ENCODE results near the gene BPIFB6. TPM values are rescaled to one million over a fixed set of nuclear protein-coding genes. Genes with fewer than 3 reads are reported as not detected.

Gene BPIFB6
- total and polyA plus RNA-seq, 10 of the 15 experiments (the other 5 are each of a cell fraction or from before 2014, with no cell fraction given): not detected

DNA sequence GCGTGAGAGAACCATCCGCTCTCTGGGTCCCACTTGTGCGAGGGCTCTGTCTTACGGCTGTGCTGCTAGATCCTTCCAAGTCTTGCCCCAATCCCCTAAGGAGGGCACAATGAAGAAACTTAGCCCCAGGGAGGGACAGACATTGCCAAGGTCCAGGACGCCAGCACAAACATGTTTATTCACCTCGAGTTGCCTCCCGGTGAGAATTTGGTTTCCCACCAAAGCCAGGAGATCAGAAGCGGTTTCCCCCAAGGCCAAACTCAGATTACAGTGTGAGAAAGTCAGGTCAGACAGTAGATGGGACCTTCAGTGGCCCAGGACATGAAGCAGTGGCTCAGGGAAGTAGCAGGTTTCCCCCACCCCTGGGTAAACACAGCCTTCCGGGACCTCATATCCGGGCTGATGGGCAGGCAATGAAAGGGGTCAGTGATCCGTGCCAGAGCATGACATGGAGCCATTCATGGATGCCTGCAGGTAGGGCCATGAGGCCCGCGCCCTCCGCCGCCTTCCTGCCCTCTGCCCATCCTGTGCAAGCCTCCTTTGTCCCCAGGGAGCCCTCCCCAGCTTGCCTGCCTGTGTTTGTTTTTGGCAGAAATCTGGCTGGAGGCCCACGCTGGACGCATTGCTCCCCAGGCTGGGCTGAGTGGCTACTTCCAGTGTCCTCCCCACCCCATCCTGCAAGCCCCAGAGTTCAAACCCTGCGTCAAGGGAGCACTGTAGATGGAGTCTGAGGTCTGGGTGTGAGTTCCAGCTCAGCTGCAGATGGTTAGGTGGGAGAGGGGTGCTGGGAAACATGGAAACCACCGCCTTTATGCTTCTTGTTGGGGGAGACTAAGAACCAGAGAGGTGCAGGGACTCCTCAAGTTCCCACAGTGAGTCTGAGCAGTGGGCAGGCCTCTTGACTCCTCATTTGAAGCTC is 22.0 kb upstream of the BPIFB6 start:
- RAD21 ChIA-PET (ENCODE audit: unreplicated experiment): no interaction called here
- no peaks in the 10 kb centered on the region for H3K79me2 ChIP-seq (ENCODE audit: control insufficient read depth, insufficient read depth, low read length)
- POLR2A ChIA-PET: no interaction called here
- intact Hi-C loops (cut with micrococcal nuclease; ENCODE audit: unreplicated experiment): no loop called here
- H3K9me3 ChIP-seq (replicated peaks; ENCODE audit: control insufficient read depth, insufficient read depth, low read length): no peaks in the 10 kb centered on the region; the same call in 2 of the 3 replicates
- no peaks in the 10 kb centered on the region; a peak in 2 of 4 replicates for H3K27me3 ChIP-seq (replicated peaks in 1 of 2; ENCODE audit: control insufficient read depth in 2 of 2, insufficient read depth in 2 of 2, low read length in 1 of 2)
- no peak for FAIRE-seq
- no peak overlapping the region; the same call in 1 of the 2 replicates for H2AFZ ChIP-seq (ENCODE audit: control insufficient read depth, low read depth, low read length)
- no peaks in the 10 kb centered on the region for H3K36me3 ChIP-seq (ENCODE audit: control insufficient read depth in 2 of 2, insufficient read depth in 2 of 2, low read length in 1 of 2)
- SMC1A ChIA-PET (ENCODE audit: uncharacterized antibody, unreplicated experiment): no interaction called here
- CTCF ChIA-PET: no interaction called here
- no peaks in the 10 kb centered on the region for H3K4me1 ChIP-seq (ENCODE audit: control insufficient read depth, insufficient read depth, low read length)
- H4K20me1 ChIP-seq (ENCODE audit: control insufficient read depth, insufficient read depth): no peaks in the 10 kb centered on the region
- WGBS (ENCODE audit: insufficient coverage, insufficient replicate concordance, low lambda C conversion rate, missing lambda C conversion rate): 27% methylated on average over 19 of the region's 19 CpGs
- no peak overlapping the region for H3K4me2 ChIP-seq (ENCODE audit: control insufficient read depth, insufficient read depth)
- peak; percentile 44 for ATAC-seq
- no peak overlapping the region for H3K4me3 ChIP-seq
- H3K27ac ChIP-seq (ENCODE audit: control insufficient read depth, insufficient read depth): no peak overlapping the region
- no peak for DNase-seq (ENCODE audit: low read depth, low spot score)
- in situ Hi-C loops (cut with MboI): no loop called here
- H3K9ac ChIP-seq (ENCODE audit: control insufficient read depth, insufficient read depth, low read length): no peak overlapping the region
- no TSS peak for BruUV-seq (replicated peaks)
- TF ChIP-seq JUNB (IDR thresholded peaks at IDR 0.05): no peak
- no peak for TF ChIP-seq STAT1 (conservative IDR thresholded peaks at IDR 0.05)
- TF ChIP-seq, protein P1, sequence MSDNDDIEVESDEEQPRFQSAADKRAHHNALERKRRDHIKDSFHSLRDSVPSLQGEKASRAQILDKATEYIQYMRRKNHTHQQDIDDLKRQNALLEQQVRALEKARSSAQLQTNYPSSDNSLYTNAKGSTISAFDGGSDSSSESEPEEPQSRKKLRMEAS (IDR thresholded peaks at IDR 0.05; ENCODE audit: low read depth, low read length): no peak
- TF ChIP-seq TBL1XR1 (IDR thresholded peaks at IDR 0.05; ENCODE audit: low read depth, low read length): no peak
- TF ChIP-seq, protein P2, sequence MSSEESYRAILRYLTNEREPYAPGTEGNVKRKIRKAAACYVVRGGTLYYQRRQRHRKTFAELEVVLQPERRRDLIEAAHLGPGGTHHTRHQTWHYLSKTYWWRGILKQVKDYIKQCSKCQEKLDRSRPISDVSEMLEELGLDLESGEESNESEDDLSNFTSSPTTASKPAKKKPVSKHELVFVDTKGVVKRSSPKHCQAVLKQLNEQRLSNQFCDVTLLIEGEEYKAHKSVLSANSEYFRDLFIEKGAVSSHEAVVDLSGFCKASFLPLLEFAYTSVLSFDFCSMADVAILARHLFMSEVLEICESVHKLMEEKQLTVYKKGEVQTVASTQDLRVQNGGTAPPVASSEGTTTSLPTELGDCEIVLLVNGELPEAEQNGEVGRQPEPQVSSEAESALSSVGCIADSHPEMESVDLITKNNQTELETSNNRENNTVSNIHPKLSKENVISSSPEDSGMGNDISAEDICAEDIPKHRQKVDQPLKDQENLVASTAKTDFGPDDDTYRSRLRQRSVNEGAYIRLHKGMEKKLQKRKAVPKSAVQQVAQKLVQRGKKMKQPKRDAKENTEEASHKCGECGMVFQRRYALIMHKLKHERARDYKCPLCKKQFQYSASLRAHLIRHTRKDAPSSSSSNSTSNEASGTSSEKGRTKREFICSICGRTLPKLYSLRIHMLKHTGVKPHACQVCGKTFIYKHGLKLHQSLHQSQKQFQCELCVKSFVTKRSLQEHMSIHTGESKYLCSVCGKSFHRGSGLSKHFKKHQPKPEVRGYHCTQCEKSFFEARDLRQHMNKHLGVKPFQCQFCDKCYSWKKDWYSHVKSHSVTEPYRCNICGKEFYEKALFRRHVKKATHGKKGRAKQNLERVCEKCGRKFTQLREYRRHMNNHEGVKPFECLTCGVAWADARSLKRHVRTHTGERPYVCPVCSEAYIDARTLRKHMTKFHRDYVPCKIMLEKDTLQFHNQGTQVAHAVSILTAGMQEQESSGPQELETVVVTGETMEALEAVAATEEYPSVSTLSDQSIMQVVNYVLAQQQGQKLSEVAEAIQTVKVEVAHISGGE (CRISPR knock-in tag; IDR thresholded peaks at IDR 0.05): no peak
- TF ChIP-seq, protein P3, sequence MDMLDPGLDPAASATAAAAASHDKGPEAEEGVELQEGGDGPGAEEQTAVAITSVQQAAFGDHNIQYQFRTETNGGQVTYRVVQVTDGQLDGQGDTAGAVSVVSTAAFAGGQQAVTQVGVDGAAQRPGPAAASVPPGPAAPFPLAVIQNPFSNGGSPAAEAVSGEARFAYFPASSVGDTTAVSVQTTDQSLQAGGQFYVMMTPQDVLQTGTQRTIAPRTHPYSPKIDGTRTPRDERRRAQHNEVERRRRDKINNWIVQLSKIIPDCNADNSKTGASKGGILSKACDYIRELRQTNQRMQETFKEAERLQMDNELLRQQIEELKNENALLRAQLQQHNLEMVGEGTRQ (IDR thresholded peaks at IDR 0.05; ENCODE audit: borderline replicate concordance, low read depth, low read length): no peak
- TF ChIP-seq, protein P4, sequence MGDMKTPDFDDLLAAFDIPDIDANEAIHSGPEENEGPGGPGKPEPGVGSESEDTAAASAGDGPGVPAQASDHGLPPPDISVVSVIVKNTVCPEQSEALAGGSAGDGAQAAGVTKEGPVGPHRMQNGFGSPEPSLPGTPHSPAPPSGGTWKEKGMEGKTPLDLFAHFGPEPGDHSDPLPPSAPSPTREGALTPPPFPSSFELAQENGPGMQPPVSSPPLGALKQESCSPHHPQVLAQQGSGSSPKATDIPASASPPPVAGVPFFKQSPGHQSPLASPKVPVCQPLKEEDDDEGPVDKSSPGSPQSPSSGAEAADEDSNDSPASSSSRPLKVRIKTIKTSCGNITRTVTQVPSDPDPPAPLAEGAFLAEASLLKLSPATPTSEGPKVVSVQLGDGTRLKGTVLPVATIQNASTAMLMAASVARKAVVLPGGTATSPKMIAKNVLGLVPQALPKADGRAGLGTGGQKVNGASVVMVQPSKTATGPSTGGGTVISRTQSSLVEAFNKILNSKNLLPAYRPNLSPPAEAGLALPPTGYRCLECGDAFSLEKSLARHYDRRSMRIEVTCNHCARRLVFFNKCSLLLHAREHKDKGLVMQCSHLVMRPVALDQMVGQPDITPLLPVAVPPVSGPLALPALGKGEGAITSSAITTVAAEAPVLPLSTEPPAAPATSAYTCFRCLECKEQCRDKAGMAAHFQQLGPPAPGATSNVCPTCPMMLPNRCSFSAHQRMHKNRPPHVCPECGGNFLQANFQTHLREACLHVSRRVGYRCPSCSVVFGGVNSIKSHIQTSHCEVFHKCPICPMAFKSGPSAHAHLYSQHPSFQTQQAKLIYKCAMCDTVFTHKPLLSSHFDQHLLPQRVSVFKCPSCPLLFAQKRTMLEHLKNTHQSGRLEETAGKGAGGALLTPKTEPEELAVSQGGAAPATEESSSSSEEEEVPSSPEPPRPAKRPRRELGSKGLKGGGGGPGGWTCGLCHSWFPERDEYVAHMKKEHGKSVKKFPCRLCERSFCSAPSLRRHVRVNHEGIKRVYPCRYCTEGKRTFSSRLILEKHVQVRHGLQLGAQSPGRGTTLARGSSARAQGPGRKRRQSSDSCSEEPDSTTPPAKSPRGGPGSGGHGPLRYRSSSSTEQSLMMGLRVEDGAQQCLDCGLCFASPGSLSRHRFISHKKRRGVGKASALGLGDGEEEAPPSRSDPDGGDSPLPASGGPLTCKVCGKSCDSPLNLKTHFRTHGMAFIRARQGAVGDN (IDR thresholded peaks at IDR 0.05): no peak
- TF ChIP-seq, protein P5, sequence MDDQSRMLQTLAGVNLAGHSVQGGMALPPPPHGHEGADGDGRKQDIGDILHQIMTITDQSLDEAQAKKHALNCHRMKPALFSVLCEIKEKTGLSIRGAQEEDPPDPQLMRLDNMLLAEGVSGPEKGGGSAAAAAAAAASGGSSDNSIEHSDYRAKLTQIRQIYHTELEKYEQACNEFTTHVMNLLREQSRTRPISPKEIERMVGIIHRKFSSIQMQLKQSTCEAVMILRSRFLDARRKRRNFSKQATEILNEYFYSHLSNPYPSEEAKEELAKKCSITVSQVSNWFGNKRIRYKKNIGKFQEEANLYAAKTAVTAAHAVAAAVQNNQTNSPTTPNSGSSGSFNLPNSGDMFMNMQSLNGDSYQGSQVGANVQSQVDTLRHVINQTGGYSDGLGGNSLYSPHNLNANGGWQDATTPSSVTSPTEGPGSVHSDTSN (IDR thresholded peaks at IDR 0.05; ENCODE audit: insufficient replicate concordance, low read depth, low read length): no peak
- TF ChIP-seq BCL11A (IDR thresholded peaks at IDR 0.05; ENCODE audit: low read depth, low read length): no peak
- TF ChIP-seq POU2F2 (IDR thresholded peaks at IDR 0.05; ENCODE audit: borderline replicate concordance, low read depth, low read length): no peak
- TF ChIP-seq PAX5 (IDR thresholded peaks at IDR 0.05; ENCODE audit: borderline replicate concordance, low read depth, low read length): no peak
- no peak for TF ChIP-seq ZNF622 (IDR thresholded peaks at IDR 0.05)
- TF ChIP-seq SP1 (IDR thresholded peaks at IDR 0.05; ENCODE audit: low read depth, low read length): no peak
- no peak for TF ChIP-seq SIX5 (IDR thresholded peaks at IDR 0.05; ENCODE audit: low read depth, low read length, severe bottlenecking)

All from GM12878 (cell line).